WERI-Rb-1 (cell line): Measurements from ENCODE around the gene SMU1.

ENCODE experiments used
- DNase-seq: peaks from one replicate; pipeline ENCODE4 v3.0.0-alpha.2; 2020
- H3K27ac ChIP-seq: fragments of 250-450 bp; sonication (Bioruptor Pico); 2 replicates; pipeline ENCODE4 v1.5.1; 2020; ENCODE audit warnings: mild to moderate bottlenecking, moderate library complexity
- H3K27me3 ChIP-seq: fragments of 250-450 bp; sonication (Bioruptor Pico); 2 replicates; pipeline ENCODE4 v1.5.1; 2021; ENCODE audit warnings: mild to moderate bottlenecking, low read depth, moderate library complexity; ENCODE audit not compliant: insufficient read depth, severe bottlenecking
- H3K36me3 ChIP-seq: fragments of 250-450 bp; sonication (Bioruptor Pico); 2 replicates; pipeline ENCODE4 v1.5.1; 2020; ENCODE audit warnings: mild to moderate bottlenecking, moderate library complexity
- H3K4me3 ChIP-seq: 2 replicates; pipeline ENCODE4 v1.5.1; 2011; ENCODE audit warnings: low read depth, mild to moderate bottlenecking, control low read depth, low read length
- H3K9me3 ChIP-seq: fragments of 250-450 bp; sonication (Bioruptor Pico); 2 replicates; pipeline ENCODE4 v1.5.1; 2021; ENCODE audit warnings: mild to moderate bottlenecking, moderate library complexity; ENCODE audit not compliant: severe bottlenecking
- CTCF ChIP-seq: IDR thresholded peaks from 2 replicates; pipeline ENCODE4 v1.5.1; 2011; ENCODE audit warnings: low read depth, mild to moderate bottlenecking, control low read depth, inconsistent platforms, low read length

SMU1 gene

GRCh38 chr9:33041432-33042188, 34.9 kb downstream of the SMU1 start:
- Histone ChIP-seq H3K27ac (no peak overlapping the region), H3K9me3 (no peaks in the 10 kb centered on the region), H3K27me3 (no peaks in the 10 kb centered on the region), H3K4me3 (no peak overlapping the region), H3K36me3 (peaks cover 40% of the 10 kb centered on the region)
- no peak for DNase-seq
- TF ChIP-seq CTCF = no peak

DNA sequence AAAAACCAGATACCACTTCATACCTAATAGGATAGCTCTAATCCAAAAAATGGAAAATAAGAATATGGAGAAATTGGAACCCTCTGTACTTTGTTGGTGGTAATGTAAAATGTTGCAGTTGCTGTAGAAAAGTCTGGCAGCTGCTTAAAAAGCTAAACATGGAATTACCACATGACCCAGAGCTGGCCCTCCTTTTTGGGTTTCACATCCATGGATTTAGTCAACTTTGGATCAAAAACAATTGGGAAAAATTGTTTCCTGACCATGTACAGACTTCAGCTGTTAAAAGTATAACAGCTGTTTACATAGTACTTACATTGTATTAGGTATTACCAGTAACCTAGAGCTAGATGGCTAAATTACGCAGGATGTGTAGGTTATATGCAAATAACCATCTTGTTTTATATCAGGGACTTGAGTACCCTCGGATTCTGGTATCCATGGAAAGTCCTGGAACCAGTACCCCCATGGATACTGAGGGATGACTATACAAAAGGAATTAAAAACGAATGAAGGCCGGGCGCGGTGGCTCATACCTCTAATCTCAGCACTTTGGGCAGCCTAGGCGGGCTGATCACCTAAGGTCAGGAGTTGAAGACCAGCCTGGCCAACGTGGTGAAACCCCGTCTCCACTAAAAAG, 35.6 kb downstream of the SMU1 start:
- H3K9me3 ChIP-seq = no peaks in the 10 kb centered on the region
- peaks cover 47% of the 10 kb centered on the region for H3K36me3 ChIP-seq
- no peak overlapping the region for H3K27ac ChIP-seq
- no peak overlapping the region for H3K4me3 ChIP-seq
- TF ChIP-seq CTCF = no peak
- no peak for DNase-seq
- no peaks in the 10 kb centered on the region for H3K27me3 ChIP-seq

- Histone ChIP-seq H3K36me3 (peaks cover 99% of the 10 kb centered on the region), H3K9me3 (no peaks in the 10 kb centered on the region), H3K27me3 (no peaks in the 10 kb centered on the region), H3K4me3 (no peak overlapping the region), H3K27ac (no peak overlapping the region)
- no peak for TF ChIP-seq CTCF
- no peak for DNase-seq
Measured at GRCh38 chr9:33032865-33033264, 43.6 kb downstream of the SMU1 start.

DNA sequence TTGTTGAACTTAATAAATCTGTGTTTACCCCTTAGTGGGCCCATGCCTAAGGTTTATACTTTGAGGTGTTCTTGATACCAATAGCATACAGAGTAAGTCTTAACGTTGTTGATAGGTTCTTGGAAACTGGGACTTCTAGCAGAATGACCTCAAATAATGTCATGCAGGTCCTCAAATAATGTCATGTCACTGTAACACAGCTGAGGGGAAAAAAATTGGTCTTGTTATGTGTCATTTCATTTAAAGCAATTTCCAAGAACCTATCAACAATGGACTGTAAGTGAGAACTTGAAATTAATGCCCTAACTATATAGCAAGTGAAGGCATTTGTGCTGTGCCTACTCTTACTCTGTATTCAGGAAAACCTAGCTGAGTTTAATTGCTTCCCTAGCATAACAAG, 44.2 kb downstream of the SMU1 start:
- H3K9me3 ChIP-seq = no peaks in the 10 kb centered on the region
- TF ChIP-seq CTCF = no peak
- no peak for DNase-seq
- peaks cover 99% of the 10 kb centered on the region for H3K36me3 ChIP-seq
- H3K27ac ChIP-seq = no peak overlapping the region
- no peak overlapping the region for H3K4me3 ChIP-seq
- no peaks in the 10 kb centered on the region for H3K27me3 ChIP-seq

GRCh38 chr9:33030285-33030684, 46.2 kb downstream of the SMU1 start:
- Histone ChIP-seq H3K9me3 (no peaks in the 10 kb centered on the region), H3K4me3 (no peak overlapping the region), H3K27ac (no peak overlapping the region), H3K27me3 (no peaks in the 10 kb centered on the region), H3K36me3 (peaks cover 96% of the 10 kb centered on the region)
- TF ChIP-seq CTCF = no peak
- DNase-seq = no peak
